Measurements from ENCODE around the gene PARVB.

GRCh38 chr22:44203203-44203602, 179.1 kb downstream of the PARVB start:
- no peak for TF ChIP-seq CREB1 (IDR thresholded peaks at IDR 0.05)
- no peak for TF ChIP-seq USF2 (IDR thresholded peaks at IDR 0.05; ENCODE audit: low read length)
- no peak for TF ChIP-seq RBBP5 (IDR thresholded peaks at IDR 0.05; ENCODE audit: borderline replicate concordance, low read depth, low read length)
- TF ChIP-seq CEBPB (IDR thresholded peaks at IDR 0.05; ENCODE audit: low read depth, low read length), result no peak
- TF ChIP-seq EGR1 (IDR thresholded peaks at IDR 0.05; ENCODE audit: borderline replicate concordance, low read depth, low read length), result no peak
- no peak for TF ChIP-seq CTCF (IDR thresholded peaks at IDR 0.05; ENCODE audit: control extremely low read depth in 1 of 3, insufficient read depth in 1 of 3, low read depth in 1 of 3, low read length in 3 of 3)
- TF ChIP-seq KDM1A (IDR thresholded peaks at IDR 0.05; ENCODE audit: borderline replicate concordance, low read length), result no peak
- no peak for TF ChIP-seq JUN (IDR thresholded peaks at IDR 0.05; ENCODE audit: low read depth, low read length)
- TF ChIP-seq GABPA (IDR thresholded peaks at IDR 0.05; ENCODE audit: borderline replicate concordance, insufficient read depth, low read length), result no peak
